HCT116 (cell line): ENCODE measurements around the gene WDR90. TPM values are rescaled to one million over a fixed set of nuclear protein-coding genes. Genes with fewer than 3 reads are reported as not detected.

ENCODE experiments used
- ATAC-seq: fragments of 200-7000 bp; cut with Tn5 transposase; 2 replicates; pipeline ENCODE4 v1.9.1; 2020; ENCODE audit warnings: mild to moderate bottlenecking, moderate library complexity
- BruUV-seq: library from RNA; stranded (reverse); fragments of 400-500 nt; replicated peaks from 2 replicates; lab custom pipeline; 2021; lab: Mats Ljungman, UMichigan
- CTCF ChIA-PET: fragments of 300-600 bp; sonication (Branson Sonifier 250); formaldehyde crosslinking; loops from one replicate; lab custom pipeline; 2021; ENCODE audit warnings: antibody characterized with exemption; lab: Charles Lee
- POLR2A ChIA-PET: fragments of 300-600, 350-600 bp; sonication (Branson Sonifier 250); formaldehyde crosslinking; loops from one replicate; lab custom pipeline; 2021; ENCODE audit warnings: antibody characterized with exemption; lab: Charles Lee
- RAD21 ChIA-PET, 2 experiments: fragments of 300-600 bp; sonication (Branson Sonifier 250); formaldehyde crosslinking; loops; one replicate each; lab custom pipeline; 2023; ENCODE audit warnings: low total read pairs in 2 of 2; ENCODE audit not compliant: uncharacterized antibody in 2 of 2, unreplicated experiment in 2 of 2, low non-redundant PET in 1 of 2; lab: Charles Lee
- DNase-seq: peaks from one replicate; pipeline ENCODE4 v3.0.0-alpha.2; 2010; ENCODE audit warnings: low read depth, low spot score
- H2AFZ ChIP-seq: fragments of 200-600 bp; shearing (Covaris generic), sonication (generic); 2 replicates; pipeline ENCODE4 v1.6.1; 2017; ENCODE audit warnings: low read depth, mixed run types, mixed read lengths, antibody characterized with exemption, low read length; ENCODE audit not compliant: poor library complexity, severe bottlenecking
- H3K27ac ChIP-seq: 2 replicates; pipeline ENCODE4 v1.5.1; 2012; ENCODE audit warnings: low read depth, low read length
- H3K27me3 ChIP-seq: fragments of 200-600 bp; sonication (generic); 2 replicates; pipeline ENCODE4 v1.6.1; 2016; ENCODE audit warnings: mixed run types, low read length, mixed read lengths; ENCODE audit not compliant: insufficient read depth
- H3K36me3 ChIP-seq, 2 experiments: fragments of 200-500 bp in 1 of 2; fragments of 200-600 bp in 1 of 2; sonication (Bioruptor generic) in 1 of 2; sonication (generic) in 1 of 2; 2 replicates each; pipeline versions ENCODE4 v1.5.1 to v1.6.1; 2014 to 2016; ENCODE audit warnings: low read length in 2 of 2, inconsistent platforms in 1 of 2, mixed read lengths in 1 of 2, mixed run types in 1 of 2; ENCODE audit not compliant: insufficient read depth in 2 of 2, control insufficient read depth in 1 of 2
- H3K4me1 ChIP-seq, 2 experiments: fragments of 200-600 bp in 1 of 2; sonication (generic) in 1 of 2; 2 replicates each; pipeline versions ENCODE4 v1.5.1 to v1.6.1; 2012 to 2017; ENCODE audit warnings: low read length in 2 of 2, inconsistent platforms in 1 of 2, mild to moderate bottlenecking in 1 of 2, mixed read lengths in 1 of 2, mixed run types in 1 of 2, moderate library complexity in 1 of 2; ENCODE audit not compliant: insufficient read depth in 2 of 2, control insufficient read depth in 1 of 2
- H3K4me2 ChIP-seq: fragments of 200-600 bp; sonication (generic); 2 replicates; pipeline ENCODE4 v1.6.1; 2017; ENCODE audit warnings: mixed run types, low read length, mixed read lengths
- H3K4me3 ChIP-seq, 2 experiments: fragments of 200-600 bp in 1 of 2; sonication (generic) in 1 of 2; replicated peaks in 1 of 2; 2 replicates each; pipeline ENCODE4 v1.5.1; 2011 to 2016; ENCODE audit warnings: low read length in 2 of 2, control low read depth in 1 of 2, low read depth in 1 of 2, mild to moderate bottlenecking in 1 of 2, mixed read lengths in 1 of 2, mixed run types in 1 of 2
- H3K79me2 ChIP-seq: fragments of 200-600 bp; sonication (generic); 2 replicates; pipeline ENCODE4 v1.6.1; 2017; ENCODE audit warnings: mild to moderate bottlenecking, mixed run types, low read length, moderate library complexity, mixed read lengths; ENCODE audit not compliant: insufficient read depth
- H3K9ac ChIP-seq: fragments of 200-600 bp; sonication (generic); 2 replicates; pipeline ENCODE4 v1.6.1; 2016; ENCODE audit warnings: low read length, mixed read lengths
- H3K9me2 ChIP-seq: fragments of 200-600 bp; sonication (generic), shearing (Covaris generic); 2 replicates; pipeline ENCODE4 v1.6.1; 2017; ENCODE audit warnings: mixed run types, mild to moderate bottlenecking, moderate library complexity; ENCODE audit not compliant: insufficient read depth
- H3K9me3 ChIP-seq, 2 experiments: fragments of 200-500 bp in 1 of 2; fragments of 200-600 bp in 1 of 2; sonication (Bioruptor generic) in 1 of 2; sonication (generic) in 1 of 2; 2 replicates each; pipeline ENCODE4 v1.6.1; 2014 to 2017; ENCODE audit warnings: low read length in 2 of 2, mixed read lengths in 2 of 2, inconsistent platforms in 1 of 2, low read depth in 1 of 2, mild to moderate bottlenecking in 1 of 2, mixed run types in 1 of 2, moderate library complexity in 1 of 2; ENCODE audit not compliant: control insufficient read depth in 1 of 2, insufficient read depth in 1 of 2
- H4K20me1 ChIP-seq: fragments of 200-600 bp; sonication (generic), shearing (Covaris generic); 2 replicates; pipeline ENCODE4 v1.6.1; 2017; ENCODE audit warnings: mixed run types, mild to moderate bottlenecking, moderate library complexity; ENCODE audit not compliant: insufficient read depth
- CEBPB ChIP-seq: IDR thresholded peaks from 2 replicates; pipeline ENCODE4 v1.6.1; 2012; ENCODE audit warnings: low read depth
- CTCF ChIP-seq, 3 experiments: fragments of 200-600 bp in 1 of 3; sonication (generic) in 1 of 3; IDR thresholded peaks in 2 of 3; conservative IDR thresholded peaks in 1 of 3; 2 replicates each; pipeline ENCODE4 v1.5.1; 2012 to 2017; ENCODE audit warnings: low read depth in 2 of 3, low read length in 2 of 3, antibody characterized with exemption in 1 of 3, borderline replicate concordance in 1 of 3, control low read depth in 1 of 3, mild to moderate bottlenecking in 1 of 3, mixed read lengths in 1 of 3, mixed run types in 1 of 3, moderate library complexity in 1 of 3; ENCODE audit not compliant: insufficient read depth in 1 of 3
- EGR1 ChIP-seq: IDR thresholded peaks from 2 replicates; pipeline ENCODE4 v1.6.1; 2012; ENCODE audit warnings: low read depth
- EZH2phosphoT487 ChIP-seq: fragments of 200-600 bp; IDR thresholded peaks from 2 replicates; pipeline ENCODE4 v1.6.1; 2018; ENCODE audit warnings: antibody characterized with exemption, borderline replicate concordance
- POLR2A ChIP-seq: IDR thresholded peaks from 2 replicates; pipeline ENCODE4 v1.7.0; 2011; ENCODE audit warnings: borderline replicate concordance; ENCODE audit not compliant: insufficient read depth, insufficient read length; ENCODE audit errors: extremely low read depth
- REST ChIP-seq: IDR thresholded peaks from 2 replicates; pipeline ENCODE4 v1.6.1; 2012; ENCODE audit warnings: low read depth
- SP1 ChIP-seq: IDR thresholded peaks from 2 replicates; pipeline ENCODE4 v1.6.1; 2012; ENCODE audit warnings: low read depth
- SRF ChIP-seq: IDR thresholded peaks from 2 replicates; pipeline ENCODE4 v1.6.1; 2012; ENCODE audit warnings: low read depth
- TCF7L2 ChIP-seq: IDR thresholded peaks from 2 replicates; pipeline ENCODE4 v1.7.0; 2011; ENCODE audit warnings: borderline replicate concordance, inconsistent platforms; ENCODE audit not compliant: insufficient read depth, insufficient read length; ENCODE audit errors: extremely low read depth
- YY1 ChIP-seq: IDR thresholded peaks from 2 replicates; pipeline ENCODE4 v1.6.1; 2011; ENCODE audit warnings: low read length, low read depth, moderate library complexity, mild to moderate bottlenecking; ENCODE audit not compliant: insufficient replicate concordance; ENCODE audit errors: extremely low read depth
- ZBTB33 ChIP-seq: IDR thresholded peaks from 2 replicates; pipeline ENCODE4 v1.6.1; 2011; ENCODE audit warnings: mild to moderate bottlenecking, low read length, moderate library complexity; ENCODE audit not compliant: insufficient replicate concordance; ENCODE audit errors: extremely low read depth
- ZFX ChIP-seq: fragments of 450-650 bp; IDR thresholded peaks from 2 replicates; pipeline ENCODE4 v1.6.1; 2017
- intact Hi-C: fragments of 100-400 bp; cut with micrococcal nuclease; formaldehyde crosslinking; loops from 2 replicates; pipeline ENCODE4 v1.10.0; 2022
- total RNA-seq: library from RNA; stranded (reverse); gene quantifications from one replicate; pipeline ENCODE4 v1.2.1, GENCODE V29; 2021; ENCODE audit not compliant: unreplicated experiment

The WDR90 gene
- total RNA-seq, 1 experiment from 2014 or later = 73.7 TPM

- TF ChIP-seq ZBTB33 (no peak), SRF (no peak), EGR1 (no peak), EZH2phosphoT487 (no peak), SP1 (no peak), CTCF (IDR thresholded peaks at IDR 0.05 in 2 of 3, conservative IDR thresholded peaks at IDR 0.05 in 1 of 3; ENCODE audit: borderline replicate concordance in 1 of 3, insufficient read depth in 1 of 3, low read depth in 2 of 3, low read length in 2 of 3) (no peak)
- TF ChIP-seq, all 23 proteins: peak for 0
These were observed 34.0 kb upstream of the WDR90 start (continued) for GRCh38 chr16:615122-615521.

GRCh38 chr16:616733-617586 lies 32.2 kb upstream of the WDR90 start:
- no peak overlapping the region for H2AFZ ChIP-seq
- H3K4me3 ChIP-seq = no peak overlapping the region
- ATAC-seq (no peak), DNase-seq (no peak)
- H3K9me3 ChIP-seq = no peaks in the 10 kb centered on the region
- no peaks in the 10 kb centered on the region for H3K36me3 ChIP-seq
- H3K4me1 ChIP-seq = peaks cover 8 to 12% of the 10 kb centered on the region in 2 experiments
- POLR2A ChIA-PET = no interaction called here
- intact Hi-C loops = no loop called here
- H3K9me2 ChIP-seq = no peaks in the 10 kb centered on the region
- BruUV-seq = no TSS peak
- no peak overlapping the region for H3K9ac ChIP-seq
- no peaks in the 10 kb centered on the region for H4K20me1 ChIP-seq
- CTCF ChIA-PET = no interaction called here
- H3K79me2 ChIP-seq = peaks cover 6% of the 10 kb centered on the region; the same call in 1 of the 2 replicates
- RAD21 ChIA-PET = no interaction called here
- H3K4me2 ChIP-seq = no peak overlapping the region
- H3K27me3 ChIP-seq = no peaks in the 10 kb centered on the region
- no peak overlapping the region for H3K27ac ChIP-seq
- no peak for TF ChIP-seq EGR1
- no peak for TF ChIP-seq TCF7L2
- no peak for TF ChIP-seq EZH2phosphoT487
- no peak for TF ChIP-seq YY1
- TF ChIP-seq REST = no peak
- TF ChIP-seq ZFX = no peak
- no peak for TF ChIP-seq CEBPB
- TF ChIP-seq POLR2A = no peak
- TF ChIP-seq CTCF (IDR thresholded peaks at IDR 0.05 in 2 of 3, conservative IDR thresholded peaks at IDR 0.05 in 1 of 3; ENCODE audit: borderline replicate concordance in 1 of 3, insufficient read depth in 1 of 3, low read depth in 2 of 3, low read length in 2 of 3) = no peak
